Measurements from ENCODE around the gene DDX50.

DNA sequence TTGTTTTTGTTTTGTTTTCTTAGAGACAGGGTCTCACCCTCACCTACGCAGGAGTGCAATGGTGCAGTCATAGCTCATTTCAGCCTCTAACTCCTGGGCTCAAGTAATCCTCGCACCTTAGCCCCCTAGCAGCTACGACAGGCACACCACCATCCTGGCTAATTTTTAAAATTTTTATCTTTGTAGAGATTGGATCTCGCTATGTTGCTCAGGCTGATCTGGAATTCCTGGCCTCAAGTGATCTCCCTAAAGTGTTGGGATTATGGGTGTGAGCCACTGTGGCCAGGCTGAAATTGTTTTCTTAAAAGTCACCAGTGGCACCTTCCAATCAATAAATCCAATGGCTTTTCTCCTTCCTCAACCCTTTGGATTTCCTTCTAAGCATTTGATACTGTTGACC lies 20.9 kb upstream of the DDX50 start:
- TF ChIP-seq POLR2A (IDR thresholded peaks at IDR 0.05; ENCODE audit: low read depth): no peak
- no peak for TF ChIP-seq EP300 (IDR thresholded peaks at IDR 0.05)
- TF ChIP-seq, protein P1, sequence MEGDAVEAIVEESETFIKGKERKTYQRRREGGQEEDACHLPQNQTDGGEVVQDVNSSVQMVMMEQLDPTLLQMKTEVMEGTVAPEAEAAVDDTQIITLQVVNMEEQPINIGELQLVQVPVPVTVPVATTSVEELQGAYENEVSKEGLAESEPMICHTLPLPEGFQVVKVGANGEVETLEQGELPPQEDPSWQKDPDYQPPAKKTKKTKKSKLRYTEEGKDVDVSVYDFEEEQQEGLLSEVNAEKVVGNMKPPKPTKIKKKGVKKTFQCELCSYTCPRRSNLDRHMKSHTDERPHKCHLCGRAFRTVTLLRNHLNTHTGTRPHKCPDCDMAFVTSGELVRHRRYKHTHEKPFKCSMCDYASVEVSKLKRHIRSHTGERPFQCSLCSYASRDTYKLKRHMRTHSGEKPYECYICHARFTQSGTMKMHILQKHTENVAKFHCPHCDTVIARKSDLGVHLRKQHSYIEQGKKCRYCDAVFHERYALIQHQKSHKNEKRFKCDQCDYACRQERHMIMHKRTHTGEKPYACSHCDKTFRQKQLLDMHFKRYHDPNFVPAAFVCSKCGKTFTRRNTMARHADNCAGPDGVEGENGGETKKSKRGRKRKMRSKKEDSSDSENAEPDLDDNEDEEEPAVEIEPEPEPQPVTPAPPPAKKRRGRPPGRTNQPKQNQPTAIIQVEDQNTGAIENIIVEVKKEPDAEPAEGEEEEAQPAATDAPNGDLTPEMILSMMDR (IDR thresholded peaks at IDR 0.05): no peak
- TF ChIP-seq POLR2AphosphoS5 (IDR thresholded peaks at IDR 0.05): no peak
